NCI-H82 (cell line): Measurements from ENCODE around the gene EYA4.

Source experiments
- DNase-seq: peaks from one replicate; lab custom pipeline; 2025; lab: John Stamatoyannopoulos, UW

EYA4 gene

GRCh38 chr6:133407320-133408100 lies 166.4 kb downstream of the EYA4 start:
- DNase-seq: no peak

GRCh38 chr6:133408132-133408531 lies 167.0 kb downstream of the EYA4 start:
- no peak for DNase-seq

GRCh38 chr6:133408543-133408942 lies 167.4 kb downstream of the EYA4 start:
- DNase-seq: no peak

- no peak for DNase-seq
Observed at GRCh38 chr6:133410638-133411435, 169.7 kb downstream of the EYA4 start.

- DNase-seq: no peak
Observed at GRCh38 chr6:133411757-133412156, 170.6 kb downstream of the EYA4 start.

- no peak for DNase-seq
Observed at GRCh38 chr6:133415262-133415661, 174.1 kb downstream of the EYA4 start.

- no peak for DNase-seq
Observed at GRCh38 chr6:133418108-133418507, 177.0 kb downstream of the EYA4 start.

GRCh38 chr6:133423242-133423641 lies 182.1 kb downstream of the EYA4 start:
- no peak for DNase-seq

- DNase-seq: no peak
Observed at GRCh38 chr6:133424359-133424758, 183.2 kb downstream of the EYA4 start.

- no peak for DNase-seq
Observed at GRCh38 chr6:133426038-133426437, 184.9 kb downstream of the EYA4 start.

- DNase-seq: no peak
Observed at GRCh38 chr6:133428295-133428694, 187.1 kb downstream of the EYA4 start.

- DNase-seq: no peak
Observed at GRCh38 chr6:133430530-133430929, 189.4 kb downstream of the EYA4 start.

GRCh38 chr6:133431031-133431430 lies 189.9 kb downstream of the EYA4 start:
- no peak for DNase-seq

- no peak for DNase-seq
Observed at GRCh38 chr6:133432021-133432989, 191.1 kb downstream of the EYA4 start.

GRCh38 chr6:133435065-133435728 lies 194.0 kb downstream of the EYA4 start:
- no peak for DNase-seq

- no peak for DNase-seq
Observed at GRCh38 chr6:133436652-133437051, 195.5 kb downstream of the EYA4 start.

- DNase-seq: no peak
Observed at GRCh38 chr6:133441491-133441890, 200.3 kb downstream of the EYA4 start.

- DNase-seq: no peak
Observed at GRCh38 chr6:133446789-133447188, 205.6 kb downstream of the EYA4 start.

GRCh38 chr6:133447924-133448323 lies 206.8 kb downstream of the EYA4 start:
- DNase-seq: no peak

- no peak for DNase-seq
Observed at GRCh38 chr6:133456439-133456838, 215.3 kb downstream of the EYA4 start.

GRCh38 chr6:133456944-133457343 lies 215.8 kb downstream of the EYA4 start:
- DNase-seq: no peak

GRCh38 chr6:133460101-133460500 lies 218.9 kb downstream of the EYA4 start:
- DNase-seq: peak; percentile 21
